Liver (tissue), 3 donors: ENCODE measurements around the gene MYBPC2.

Experiments used
- CTCF ChIP-seq: fragments of 150-350 bp; IDR thresholded peaks from 2 replicates; pipeline ENCODE4 v1.5.1; 2017; ENCODE audit warnings: improper control_type of control experiment, low read depth, low read length; ENCODE audit not compliant: missing input control
- MAX ChIP-seq: IDR thresholded peaks from 2 replicates; pipeline ENCODE4 v1.6.1; 2016; ENCODE audit warnings: antibody characterized with exemption
- RAD21 ChIP-seq, 2 donors: IDR thresholded peaks; 2 replicates each; pipeline ENCODE4 v1.6.1; 2016; ENCODE audit warnings: antibody characterized with exemption in 2 of 2, mild to moderate bottlenecking in 2 of 2
- RXRA ChIP-seq, 2 donors: IDR thresholded peaks; 2 replicates each; pipeline ENCODE4 v1.6.1; 2017 to 2018; ENCODE audit warnings: antibody characterized with exemption in 2 of 2, mild to moderate bottlenecking in 1 of 2
- TAF1 ChIP-seq: conservative IDR thresholded peaks from 2 replicates; pipeline ENCODE4 v1.6.1; 2016; ENCODE audit warnings: antibody characterized with exemption, mild to moderate bottlenecking
- TF ChIP-seq, protein P1 (sequence below): IDR thresholded peaks from 2 replicates; pipeline ENCODE4 v1.6.1; 2016; ENCODE audit warnings: antibody characterized with exemption, mild to moderate bottlenecking
- donor health status: healthy.
- donor health status: healthy.

GRCh38 chr19:50409347-50409746, 23.3 kb upstream of the MYBPC2 start:
- TF ChIP-seq CTCF (no peak), RAD21 (IDR thresholded peaks at IDR 0.05) (no peak), TAF1 (no peak), RXRA (IDR thresholded peaks at IDR 0.05) (no peak), MAX (no peak)
- TF ChIP-seq, protein P1, sequence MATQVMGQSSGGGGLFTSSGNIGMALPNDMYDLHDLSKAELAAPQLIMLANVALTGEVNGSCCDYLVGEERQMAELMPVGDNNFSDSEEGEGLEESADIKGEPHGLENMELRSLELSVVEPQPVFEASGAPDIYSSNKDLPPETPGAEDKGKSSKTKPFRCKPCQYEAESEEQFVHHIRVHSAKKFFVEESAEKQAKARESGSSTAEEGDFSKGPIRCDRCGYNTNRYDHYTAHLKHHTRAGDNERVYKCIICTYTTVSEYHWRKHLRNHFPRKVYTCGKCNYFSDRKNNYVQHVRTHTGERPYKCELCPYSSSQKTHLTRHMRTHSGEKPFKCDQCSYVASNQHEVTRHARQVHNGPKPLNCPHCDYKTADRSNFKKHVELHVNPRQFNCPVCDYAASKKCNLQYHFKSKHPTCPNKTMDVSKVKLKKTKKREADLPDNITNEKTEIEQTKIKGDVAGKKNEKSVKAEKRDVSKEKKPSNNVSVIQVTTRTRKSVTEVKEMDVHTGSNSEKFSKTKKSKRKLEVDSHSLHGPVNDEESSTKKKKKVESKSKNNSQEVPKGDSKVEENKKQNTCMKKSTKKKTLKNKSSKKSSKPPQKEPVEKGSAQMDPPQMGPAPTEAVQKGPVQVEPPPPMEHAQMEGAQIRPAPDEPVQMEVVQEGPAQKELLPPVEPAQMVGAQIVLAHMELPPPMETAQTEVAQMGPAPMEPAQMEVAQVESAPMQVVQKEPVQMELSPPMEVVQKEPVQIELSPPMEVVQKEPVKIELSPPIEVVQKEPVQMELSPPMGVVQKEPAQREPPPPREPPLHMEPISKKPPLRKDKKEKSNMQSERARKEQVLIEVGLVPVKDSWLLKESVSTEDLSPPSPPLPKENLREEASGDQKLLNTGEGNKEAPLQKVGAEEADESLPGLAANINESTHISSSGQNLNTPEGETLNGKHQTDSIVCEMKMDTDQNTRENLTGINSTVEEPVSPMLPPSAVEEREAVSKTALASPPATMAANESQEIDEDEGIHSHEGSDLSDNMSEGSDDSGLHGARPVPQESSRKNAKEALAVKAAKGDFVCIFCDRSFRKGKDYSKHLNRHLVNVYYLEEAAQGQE = no peak
